Endothelial cell of umbilical vein (primary cell): ENCODE results near the gene CYBA. TPM values are rescaled to one million over a fixed set of nuclear protein-coding genes. Genes with fewer than 3 reads are reported as not detected.

Experiments used
- BruUV-seq: library from RNA; stranded (reverse); fragments of 400-500 nt; replicated peaks from 2 replicates; lab custom pipeline; 2021; lab: Mats Ljungman, UMichigan
- CTCF ChIA-PET: fragments of 300-600, 350-600 bp; sonication (Branson Sonifier 250); formaldehyde crosslinking; loops from one replicate; lab custom pipeline; 2021; ENCODE audit warnings: antibody characterized with exemption, inconsistent platforms; lab: Charles Lee
- POLR2A ChIA-PET: fragments of 300-600, 350-600 bp; sonication (Branson Sonifier 250); formaldehyde crosslinking; loops from one replicate; lab custom pipeline; 2021; ENCODE audit warnings: antibody characterized with exemption, inconsistent platforms; lab: Charles Lee
- DNase-seq: peaks from one replicate; pipeline ENCODE4 v3.0.0-alpha.2; 2011; ENCODE audit warnings: low read depth, low spot score
- FAIRE-seq: peaks from 2 replicates; lab custom pipeline; 2011; peaks lifted over from hg19 to GRCh38; lab: Jason Lieb, UNC
- H2AFZ ChIP-seq: 2 replicates; pipeline ENCODE4 v1.6.0; 2012; ENCODE audit warnings: low read depth, low read length, control low read depth, inconsistent platforms
- H3K27ac ChIP-seq: 2 replicates; pipeline ENCODE4 v1.5.1; 2011; ENCODE audit warnings: low read depth, mild to moderate bottlenecking, control low read depth, low read length, moderate library complexity; ENCODE audit not compliant: insufficient read depth
- H3K27me3 ChIP-seq, 2 experiments: 2 replicates each; pipeline versions ENCODE4 v1.6.0 to v1.6.1; 2011; ENCODE audit warnings: low read length in 2 of 2, mixed read lengths in 1 of 2; ENCODE audit not compliant: control insufficient read depth in 2 of 2, insufficient read depth in 2 of 2
- H3K36me3 ChIP-seq, 2 experiments: 2 replicates in 1 of 2; 3 replicates in 1 of 2; pipeline ENCODE4 v1.5.1; 2011; ENCODE audit warnings: low read length in 2 of 2, mild to moderate bottlenecking in 1 of 2, moderate library complexity in 1 of 2; ENCODE audit not compliant: control insufficient read depth in 2 of 2, insufficient read depth in 2 of 2; ENCODE audit errors: extremely low read depth in 1 of 2
- H3K4me1 ChIP-seq: 3 replicates; pipeline ENCODE4 v1.5.1; 2011; ENCODE audit warnings: mild to moderate bottlenecking, low read length; ENCODE audit not compliant: control insufficient read depth, insufficient read depth; ENCODE audit errors: extremely low read depth
- H3K4me2 ChIP-seq: 2 replicates; pipeline ENCODE4 v1.6.1; 2011; ENCODE audit warnings: low read length, control low read depth, mixed read lengths; ENCODE audit not compliant: insufficient read depth
- H3K4me3 ChIP-seq, 3 experiments: fragments of 200-600 bp in 1 of 3; sonication (generic), shearing (Covaris generic) in 1 of 3; replicated peaks in 1 of 3; 2 replicates each; pipeline ENCODE4 v1.5.1; 2011 to 2016; ENCODE audit warnings: control low read depth in 3 of 3, low read length in 3 of 3, mild to moderate bottlenecking in 2 of 3, inconsistent platforms in 1 of 3, low read depth in 1 of 3, moderate library complexity in 1 of 3; ENCODE audit not compliant: insufficient read depth in 1 of 3
- H3K79me2 ChIP-seq: 2 replicates; pipeline ENCODE4 v1.6.0; 2012; ENCODE audit warnings: low read length, inconsistent platforms; ENCODE audit not compliant: control insufficient read depth, insufficient read depth
- H3K9ac ChIP-seq: replicated peaks from 2 replicates; pipeline ENCODE3; 2011; ENCODE audit warnings: low read length, control low read depth; ENCODE audit not compliant: insufficient read depth; ENCODE audit errors: extremely low read depth
- H3K9me1 ChIP-seq: replicated peaks from 3 replicates; pipeline ENCODE4 v1.6.0; 2011; ENCODE audit warnings: mild to moderate bottlenecking, low read length; ENCODE audit not compliant: control insufficient read depth, insufficient read depth; ENCODE audit errors: extremely low read depth
- H3K9me3 ChIP-seq: replicated peaks from 2 replicates; pipeline ENCODE4 v1.5.1; 2012; ENCODE audit warnings: low read length, inconsistent platforms; ENCODE audit not compliant: control insufficient read depth, insufficient read depth
- H4K20me1 ChIP-seq: replicated peaks from 2 replicates; pipeline ENCODE3; 2011; ENCODE audit warnings: mild to moderate bottlenecking, low read length; ENCODE audit not compliant: control insufficient read depth, insufficient read depth; ENCODE audit errors: extremely low read depth
- CTCF ChIP-seq, 2 donors: IDR thresholded peaks; 1 replicate in 1 of 2; 2 replicates in 1 of 2; pipeline ENCODE4 v1.5.1; 2011; ENCODE audit warnings: low read length in 2 of 2, mild to moderate bottlenecking in 2 of 2, moderate library complexity in 2 of 2, control low read depth in 1 of 2, inconsistent platforms in 1 of 2, low read depth in 1 of 2; ENCODE audit not compliant: insufficient read depth in 1 of 2; ENCODE audit errors: extremely low read depth in 1 of 2
- EZH2 ChIP-seq: IDR thresholded peaks from 2 replicates; pipeline ENCODE4 v1.6.1; 2012; ENCODE audit warnings: borderline replicate concordance, low read depth, mild to moderate bottlenecking, moderate library complexity, low read length, inconsistent platforms; ENCODE audit not compliant: severe bottlenecking
- FOS ChIP-seq: IDR thresholded peaks from 2 replicates; pipeline ENCODE4 v1.6.1; 2011; ENCODE audit warnings: mild to moderate bottlenecking, low read length, moderate library complexity, borderline replicate concordance; ENCODE audit not compliant: insufficient read depth
- GATA2 ChIP-seq: IDR thresholded peaks from 2 replicates; pipeline ENCODE4 v1.7.0; 2011; ENCODE audit warnings: low read depth, mild to moderate bottlenecking, moderate library complexity, mixed read lengths, low read length; ENCODE audit not compliant: insufficient read length, insufficient read depth
- JUN ChIP-seq: IDR thresholded peaks from 2 replicates; pipeline ENCODE4 v1.6.1; 2011; ENCODE audit warnings: borderline replicate concordance, low read depth; ENCODE audit not compliant: insufficient read length, insufficient read depth
- MAX ChIP-seq: IDR thresholded peaks from 2 replicates; pipeline ENCODE4 v1.6.1; 2011; ENCODE audit not compliant: insufficient read depth, insufficient read length
- MYC ChIP-seq: IDR thresholded peaks from one replicate; pipeline ENCODE4 v1.6.1; 2011; ENCODE audit warnings: mild to moderate bottlenecking, low read depth, low read length
- POLR2A ChIP-seq: IDR thresholded peaks from 2 replicates; pipeline ENCODE4 v1.6.1; 2012; ENCODE audit warnings: low read depth, mild to moderate bottlenecking, control low read depth, low read length
- POLR2AphosphoS5 ChIP-seq: IDR thresholded peaks from 2 replicates; pipeline ENCODE4 v1.6.1; 2012; ENCODE audit warnings: low read depth, mild to moderate bottlenecking, control low read depth, low read length, moderate library complexity; ENCODE audit not compliant: insufficient read depth
- dilution Hi-C: fragments of 300-500 bp; cut with MboI; formaldehyde crosslinking; loops from one replicate; pipeline ENCODE4 v1.15.0; 2019; ENCODE audit warnings: low sequenced_read_pairs; ENCODE audit not compliant: extremely low pct_ligation_motif_present
- intact Hi-C: fragments of 100-400 bp; cut with micrococcal nuclease; formaldehyde crosslinking; loops from one replicate; pipeline ENCODE4 v1.10.0; 2022
- polyA plus RNA-seq, 4 experiments: library from polyadenylated mRNA; depleted of rRNA in 3 of 4; stranded (reverse) in 3 of 4; unstranded in 1 of 4; fragments of >200 nt; gene quantifications; 2 replicates each; pipeline versions ENCODE4 v1.2.1 to v1.2.3, GENCODE V29; 2011 to 2012; ENCODE audit warnings: missing spikeins in 1 of 4
- total RNA-seq: library from RNA; stranded (reverse); gene quantifications from 2 replicates; pipeline ENCODE4 v1.2.3, GENCODE V29; 2021

Gene CYBA
- total and polyA plus RNA-seq, 2 donors (not counting 3 experiments of a cell fraction or from before 2014, with no cell fraction given): 37.0 to 77.3 TPM

GRCh38 chr16:88687676-88688012 is 36.8 kb upstream of the CYBA start:
- ChIA-PET CTCF (interaction anchor here (0.7 to 1.3 kb wide), 5 partner anchors 13 to 170 kb away, joined by 3 to 4 read pairs (median 3); partner anchors contain the start of gene TRAPPC2L), POLR2A (no interaction called here)
- H3K4me1 ChIP-seq: no peaks in the 10 kb centered on the region
- H2AFZ ChIP-seq: no peak overlapping the region
- peaks cover 0 to 2% of the 10 kb centered on the region in 2 experiments for H3K27me3 ChIP-seq
- no peak overlapping the region for H3K4me2 ChIP-seq
- no peaks in the 10 kb centered on the region for H3K36me3 ChIP-seq
- dilution Hi-C loops: no loop called here
- no peak overlapping the region for H3K9ac ChIP-seq
- intact Hi-C loops: loop anchor here (2.0 kb wide), 1 partner anchor 25 kb away; the partner anchor contains the start of gene MVD
- TF ChIP-seq POLR2AphosphoS5: no peak
- TF ChIP-seq CTCF (IDR thresholded peaks at IDR 0.05; ENCODE audit: extremely low read depth in 1 of 2, insufficient read depth in 1 of 2, low read depth in 1 of 2, low read length in 2 of 2): no peak
- TF ChIP-seq MYC: no peak
- TF ChIP-seq GATA2: no peak
- no peak for TF ChIP-seq POLR2A
- no peak for TF ChIP-seq MAX
- no peak for TF ChIP-seq JUN
- no peak for TF ChIP-seq FOS
- no peak for TF ChIP-seq EZH2
- H3K79me2 ChIP-seq: no peaks in the 10 kb centered on the region
- BruUV-seq: no TSS peak
- H3K4me3 ChIP-seq: no peak overlapping the region
- DNase-seq (no peak), FAIRE-seq (no peak)
- H3K9me3 ChIP-seq: no peaks in the 10 kb centered on the region
- H4K20me1 ChIP-seq: no peaks in the 10 kb centered on the region
- H3K27ac ChIP-seq: no peak overlapping the region
- no peaks in the 10 kb centered on the region for H3K9me1 ChIP-seq
